GM19397 (cell line): ENCODE data around the gene GNA12.

Experiments used
- ATAC-seq: cut with Tn5 transposase; IDR thresholded peaks from one replicate; pipeline ENCODE4 v1.9.1; 2021; ENCODE audit warnings: mild to moderate bottlenecking, moderate library complexity; ENCODE audit not compliant: unreplicated experiment

GNA12 gene, protein sequence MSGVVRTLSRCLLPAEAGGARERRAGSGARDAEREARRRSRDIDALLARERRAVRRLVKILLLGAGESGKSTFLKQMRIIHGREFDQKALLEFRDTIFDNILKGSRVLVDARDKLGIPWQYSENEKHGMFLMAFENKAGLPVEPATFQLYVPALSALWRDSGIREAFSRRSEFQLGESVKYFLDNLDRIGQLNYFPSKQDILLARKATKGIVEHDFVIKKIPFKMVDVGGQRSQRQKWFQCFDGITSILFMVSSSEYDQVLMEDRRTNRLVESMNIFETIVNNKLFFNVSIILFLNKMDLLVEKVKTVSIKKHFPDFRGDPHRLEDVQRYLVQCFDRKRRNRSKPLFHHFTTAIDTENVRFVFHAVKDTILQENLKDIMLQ

GRCh38 chr7:2844153-2845033, at the start of gene GNA12:
GNA12 (minus strand) TSS chr7:2844308; CDS start chr7:2844161, 147 bp downstream.
- ATAC-seq: peak; percentile 94

DNA sequence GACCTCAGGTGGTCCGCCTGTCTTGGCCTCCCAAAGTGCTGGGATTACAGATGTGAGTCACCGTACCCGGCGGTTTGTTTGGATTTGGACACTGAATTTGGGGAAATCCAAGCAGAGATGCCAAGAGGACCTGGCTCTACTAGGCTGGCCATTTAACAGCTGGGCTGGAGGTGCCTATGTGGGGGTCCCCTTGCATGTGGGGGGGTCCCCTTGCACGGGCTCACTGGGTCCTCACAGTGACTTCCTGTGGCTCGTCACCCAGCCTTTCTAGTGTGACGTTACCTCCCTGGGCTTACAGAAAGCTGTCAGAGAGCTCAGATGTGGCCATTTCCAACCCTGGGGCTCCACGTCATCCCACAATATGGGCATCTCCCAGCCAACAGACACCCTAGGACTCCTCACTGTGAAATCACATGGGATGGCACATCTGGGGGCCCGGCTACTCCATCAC, 49.3 kb upstream of the GNA12 start:
- no peak for ATAC-seq

DNA sequence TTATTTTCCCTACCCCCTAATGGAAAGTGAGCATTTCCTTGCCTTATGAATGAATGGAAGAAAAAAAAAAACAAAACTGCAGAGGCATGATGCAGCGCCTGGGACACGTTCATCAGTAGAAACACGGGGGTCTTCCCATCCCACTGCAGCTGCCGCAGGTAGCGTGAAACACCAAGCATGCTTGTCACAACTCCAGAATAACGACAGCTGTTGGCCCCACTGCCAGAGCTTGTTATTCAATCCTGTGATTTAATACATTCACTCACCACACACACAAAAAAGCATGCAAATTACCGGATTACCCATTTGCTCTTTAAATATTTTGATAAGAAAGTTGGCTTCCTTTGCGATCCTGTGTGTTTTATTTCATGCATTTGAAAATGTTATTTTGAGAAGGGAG, 48.4 kb upstream of the GNA12 start:
- no peak for ATAC-seq

GRCh38 chr7:2887816-2888215, 43.7 kb upstream of the GNA12 start:
- ATAC-seq: no peak

- no peak for ATAC-seq
Measured at GRCh38 chr7:2886900-2887299, 42.8 kb upstream of the GNA12 start.

DNA sequence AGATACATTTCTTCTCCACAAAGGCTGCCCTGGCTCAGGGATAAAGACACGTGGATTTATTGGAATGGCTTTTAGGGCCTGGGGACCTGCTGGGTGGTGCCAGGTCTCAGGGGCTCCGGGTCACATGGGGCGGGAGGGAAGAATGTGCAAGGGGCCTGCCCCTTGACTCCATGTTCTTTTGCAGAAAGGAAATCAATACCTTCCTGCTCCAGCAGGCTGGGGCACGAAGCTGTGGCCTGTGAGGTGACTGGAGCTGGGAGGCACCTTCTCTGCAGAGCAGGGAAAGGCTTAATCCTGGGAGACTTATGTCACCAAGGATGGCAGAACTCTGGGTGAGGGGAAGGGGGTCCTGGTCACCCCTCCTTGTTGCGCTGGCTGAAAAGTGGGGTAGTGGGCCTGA, 42.3 kb upstream of the GNA12 start:
- ATAC-seq: no peak

- no peak for ATAC-seq
Measured at GRCh38 chr7:2884161-2884560, 40.1 kb upstream of the GNA12 start.

DNA sequence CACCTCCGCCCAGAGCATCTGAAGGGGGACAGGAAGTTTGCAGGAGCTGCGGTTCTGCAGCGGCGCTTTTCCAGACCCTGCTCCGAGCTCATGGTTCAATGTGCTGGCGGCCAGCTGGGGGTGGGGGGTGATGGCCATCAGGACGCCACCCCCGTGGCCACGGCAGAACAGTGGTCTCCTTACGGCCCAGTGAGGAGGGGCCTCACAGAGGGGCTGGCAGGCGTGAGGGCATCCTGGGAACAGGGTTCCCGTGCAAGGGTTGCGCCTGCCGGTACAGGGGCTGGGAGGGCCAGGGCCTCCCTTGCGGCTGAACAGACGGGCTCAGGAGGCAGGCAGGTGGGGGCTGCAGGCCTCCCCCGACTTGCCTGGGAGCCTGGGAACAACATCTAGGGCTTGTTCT, 39.0 kb upstream of the GNA12 start:
- ATAC-seq: no peak

DNA sequence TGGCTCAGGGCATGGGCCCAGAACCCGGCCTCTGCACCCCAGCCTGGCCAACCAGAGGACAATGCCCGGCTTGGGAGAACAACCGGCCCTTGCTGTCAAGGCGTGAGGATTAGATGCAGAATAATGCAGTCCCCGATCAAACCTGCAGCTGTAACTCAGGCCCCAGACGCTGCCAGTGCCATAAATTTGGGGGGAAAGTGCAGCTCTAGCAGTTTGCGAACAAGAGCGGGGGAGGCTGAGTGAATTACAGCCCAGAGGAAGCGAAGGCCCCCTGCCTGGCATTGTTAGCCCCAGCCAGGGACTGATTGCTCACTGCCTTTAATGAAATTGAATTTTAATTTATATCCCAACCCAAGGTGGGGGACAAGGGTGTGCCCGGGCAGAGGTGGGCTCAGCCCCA, 38.0 kb upstream of the GNA12 start:
- no peak for ATAC-seq

GRCh38 chr7:2880874-2881533, 36.9 kb upstream of the GNA12 start:
- ATAC-seq: no peak

- ATAC-seq: no peak
Measured at GRCh38 chr7:2880051-2880450, 35.9 kb upstream of the GNA12 start.

DNA sequence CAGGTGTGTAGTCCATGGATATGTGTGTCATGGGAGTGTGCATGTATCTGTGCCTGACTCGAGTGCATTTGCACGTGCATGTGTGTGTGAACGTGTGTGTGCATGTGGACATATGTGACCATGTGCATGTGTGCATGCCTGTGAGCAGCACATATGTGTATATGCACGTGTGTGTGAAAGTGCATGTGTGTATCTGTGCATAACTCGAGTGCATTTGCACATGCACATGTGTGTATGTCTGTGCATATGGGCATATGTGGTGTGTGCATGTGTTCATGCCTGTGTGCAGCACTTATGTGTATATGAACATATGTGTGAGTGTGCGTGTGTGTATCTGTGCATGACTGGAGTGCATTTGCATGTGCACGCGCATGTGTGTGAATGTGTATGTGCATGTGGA, 35.2 kb upstream of the GNA12 start:
- no peak for ATAC-seq

GRCh38 chr7:2878306-2878705, 34.2 kb upstream of the GNA12 start:
- ATAC-seq: no peak

- no peak for ATAC-seq
Measured at GRCh38 chr7:2876031-2876731, 32.1 kb upstream of the GNA12 start.

DNA sequence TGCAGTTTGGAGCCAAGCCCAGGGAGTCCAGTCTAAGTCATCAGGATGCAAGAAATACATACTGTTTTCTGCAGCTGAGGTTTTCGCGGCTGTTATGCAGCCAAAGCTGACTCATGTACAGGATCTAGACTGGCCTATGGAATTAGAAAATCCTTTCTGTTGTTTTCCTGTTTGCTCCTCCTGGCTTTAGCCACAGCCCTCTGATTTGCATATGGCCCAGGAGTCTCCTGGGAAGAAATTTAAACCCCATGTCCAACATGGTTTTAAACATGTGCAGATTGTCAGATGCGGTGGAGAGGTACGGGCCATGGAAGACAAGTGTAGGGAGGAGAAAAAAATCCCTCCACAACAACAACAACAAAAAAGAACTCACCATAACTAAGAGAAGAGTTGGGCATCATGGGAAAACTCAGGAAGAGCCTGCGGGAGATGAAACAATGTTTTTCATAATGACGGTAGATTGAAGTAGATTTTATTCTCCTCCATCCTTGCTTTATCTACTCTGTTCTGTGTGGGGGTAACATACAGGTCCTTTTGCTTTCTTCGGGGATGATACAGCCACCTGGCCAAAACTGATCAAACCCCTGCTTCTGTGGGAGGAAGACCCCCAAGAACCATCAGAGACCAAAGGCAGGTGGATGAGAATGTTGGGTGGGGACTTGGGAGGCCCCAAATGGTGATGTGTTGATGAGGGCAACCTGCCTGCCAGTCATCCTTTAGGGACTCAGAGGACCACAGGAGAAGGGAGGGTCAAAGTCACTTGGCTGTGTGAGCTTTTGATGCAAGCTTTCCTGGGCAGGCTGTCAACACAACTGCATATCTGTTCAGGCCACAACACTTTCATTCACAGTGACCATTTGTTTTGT, 29.8 kb upstream of the GNA12 start:
- no peak for ATAC-seq

- ATAC-seq: no peak
Measured at GRCh38 chr7:2873146-2873545, 29.0 kb upstream of the GNA12 start.

- no peak for ATAC-seq
Measured at GRCh38 chr7:2872296-2872874, 28.3 kb upstream of the GNA12 start.

GRCh38 chr7:2870471-2870931, 26.4 kb upstream of the GNA12 start:
- ATAC-seq: no peak

DNA sequence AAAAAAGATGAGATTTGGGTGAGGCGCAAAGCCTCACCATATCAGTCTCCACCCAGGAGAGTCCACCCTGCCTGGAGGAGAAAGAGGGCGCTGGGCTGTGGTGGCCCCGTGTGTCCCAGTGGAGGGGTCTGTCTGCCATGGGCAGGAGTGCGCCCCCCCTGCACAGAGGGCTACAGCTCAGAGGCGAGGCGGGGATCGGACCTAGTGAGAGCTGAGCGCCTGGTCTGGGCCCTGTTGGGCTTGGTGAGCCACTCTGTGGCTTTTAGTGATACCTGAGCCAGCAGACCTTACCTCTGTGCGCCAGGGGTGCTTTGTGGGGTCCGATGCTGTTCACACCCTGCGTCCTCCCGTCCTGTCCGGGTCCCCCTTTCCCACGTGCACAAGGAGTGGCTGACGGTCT, 25.9 kb upstream of the GNA12 start:
- no peak for ATAC-seq
